Medulla oblongata (tissue), 1 donor: Measurements from ENCODE around the gene CNPY3.

ENCODE experiments used
- DNase-seq: peaks from one replicate; pipeline ENCODE4 v3.0.0-alpha.2; 2015; ENCODE audit errors: extremely low spot score

Gene CNPY3

DNA sequence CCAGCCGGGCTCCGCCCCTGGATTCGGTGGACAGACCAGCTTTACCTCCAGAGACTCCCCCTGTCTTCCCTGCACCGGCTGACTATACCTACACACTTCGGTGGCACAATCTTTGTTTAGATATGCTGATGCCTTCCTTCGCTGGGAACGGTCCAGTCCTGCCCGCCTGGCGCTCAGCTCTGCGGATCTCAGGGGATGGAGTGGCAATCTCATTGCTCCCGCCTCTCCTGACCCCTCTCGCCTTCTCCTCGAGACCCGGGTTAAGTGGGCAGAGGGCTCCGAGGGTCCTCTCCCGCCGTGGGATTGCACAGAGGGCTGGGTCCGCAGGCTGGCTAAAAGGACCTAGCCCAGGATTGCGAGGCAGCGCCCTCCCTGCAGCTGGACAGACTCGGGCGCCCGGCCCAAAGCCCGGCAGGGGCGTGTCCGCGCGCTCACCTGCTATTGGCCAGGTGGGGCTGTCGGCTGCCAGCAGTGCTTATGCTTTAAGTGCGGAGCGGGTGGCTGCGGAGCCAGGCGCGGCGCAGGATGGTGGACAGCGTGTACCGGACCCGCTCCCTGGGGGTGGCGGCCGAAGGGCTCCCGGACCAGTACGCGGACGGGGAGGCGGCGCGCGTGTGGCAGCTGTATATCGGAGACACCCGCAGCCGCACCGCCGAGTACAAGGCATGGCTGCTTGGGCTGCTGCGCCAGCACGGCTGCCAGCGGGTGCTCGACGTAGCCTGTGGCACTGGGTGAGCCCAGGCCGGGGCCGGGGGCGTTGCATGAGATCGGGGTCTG is 31.2 kb downstream of the CNPY3 start, which contains the start of gene GNMT:
TSS of gene GNMT (plus strand) at position 512 of the 777 bp plus-strand sequence. CDS start at position 526, 14 bp downstream.
- DNase-seq = no peak

DNA sequence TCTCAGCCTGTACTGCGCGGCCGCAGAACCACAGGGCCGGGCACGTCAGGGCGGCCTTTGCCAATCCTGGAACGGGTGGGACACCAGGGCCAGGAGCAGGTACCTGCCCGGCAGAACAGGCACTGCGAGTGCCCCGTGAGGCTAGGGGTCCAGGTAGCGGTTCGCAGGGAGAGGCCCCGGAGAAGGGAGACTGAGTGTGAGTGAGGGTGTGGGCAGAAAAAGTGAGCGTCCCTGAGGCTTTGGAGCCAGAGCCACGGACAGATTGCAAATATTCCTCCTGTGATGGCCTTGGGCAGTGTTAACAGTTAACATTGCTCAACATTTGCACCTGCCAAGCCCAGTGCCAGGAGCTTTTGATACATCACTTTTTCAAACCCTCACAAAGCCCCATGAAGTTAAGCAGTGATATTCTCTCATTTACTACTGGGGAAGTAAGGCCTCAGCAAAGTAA is 31.8 kb downstream of the CNPY3 start:
- DNase-seq = no peak

DNA sequence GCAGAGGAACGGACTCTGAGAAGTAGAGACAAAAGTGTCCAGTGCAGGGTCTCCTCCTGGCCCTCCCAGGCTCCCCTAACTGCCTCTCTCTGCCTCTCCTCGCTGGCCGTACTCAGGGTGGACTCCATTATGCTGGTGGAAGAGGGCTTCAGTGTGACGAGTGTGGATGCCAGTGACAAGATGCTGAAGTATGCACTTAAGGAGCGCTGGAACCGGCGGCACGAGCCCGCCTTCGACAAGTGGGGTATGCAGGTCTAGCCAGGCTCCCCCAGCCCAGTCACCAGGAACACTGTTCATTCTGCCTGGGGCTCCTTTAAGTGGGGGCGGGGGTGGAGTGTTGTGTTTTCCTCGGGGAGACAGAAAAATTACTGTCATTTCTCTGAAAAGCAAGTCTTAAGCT is 32.8 kb downstream of the CNPY3 start:
- no peak for DNase-seq

DNA sequence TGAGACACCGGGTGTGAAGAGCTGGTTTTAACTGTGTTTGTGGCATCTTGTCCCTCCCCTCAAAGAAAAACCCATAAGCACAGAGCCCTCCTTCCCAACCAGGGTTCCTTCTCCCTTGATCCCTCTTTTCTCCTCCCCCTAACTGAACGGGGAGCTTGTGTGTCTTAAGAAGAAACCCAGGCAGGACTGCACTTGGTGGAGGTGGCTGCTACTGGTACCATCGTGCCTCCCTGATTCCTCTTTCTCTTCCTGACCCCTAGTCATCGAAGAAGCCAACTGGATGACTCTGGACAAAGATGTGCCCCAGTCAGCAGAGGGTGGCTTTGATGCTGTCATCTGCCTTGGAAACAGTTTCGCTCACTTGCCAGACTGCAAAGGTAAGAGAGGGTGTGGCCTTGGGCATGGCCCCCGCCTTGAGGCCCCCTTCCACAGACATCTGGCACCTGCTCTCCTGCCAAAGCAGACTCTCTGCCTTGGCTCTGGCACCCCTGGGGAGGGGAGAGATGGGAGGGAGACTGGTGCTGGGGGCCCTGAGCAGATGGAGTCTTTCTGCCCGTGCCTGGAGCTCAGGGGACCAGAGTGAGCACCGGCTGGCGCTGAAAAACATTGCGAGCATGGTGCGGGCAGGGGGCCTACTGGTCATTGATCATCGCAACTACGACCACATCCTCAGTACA is 33.4 kb downstream of the CNPY3 start:
- no peak for DNase-seq

DNA sequence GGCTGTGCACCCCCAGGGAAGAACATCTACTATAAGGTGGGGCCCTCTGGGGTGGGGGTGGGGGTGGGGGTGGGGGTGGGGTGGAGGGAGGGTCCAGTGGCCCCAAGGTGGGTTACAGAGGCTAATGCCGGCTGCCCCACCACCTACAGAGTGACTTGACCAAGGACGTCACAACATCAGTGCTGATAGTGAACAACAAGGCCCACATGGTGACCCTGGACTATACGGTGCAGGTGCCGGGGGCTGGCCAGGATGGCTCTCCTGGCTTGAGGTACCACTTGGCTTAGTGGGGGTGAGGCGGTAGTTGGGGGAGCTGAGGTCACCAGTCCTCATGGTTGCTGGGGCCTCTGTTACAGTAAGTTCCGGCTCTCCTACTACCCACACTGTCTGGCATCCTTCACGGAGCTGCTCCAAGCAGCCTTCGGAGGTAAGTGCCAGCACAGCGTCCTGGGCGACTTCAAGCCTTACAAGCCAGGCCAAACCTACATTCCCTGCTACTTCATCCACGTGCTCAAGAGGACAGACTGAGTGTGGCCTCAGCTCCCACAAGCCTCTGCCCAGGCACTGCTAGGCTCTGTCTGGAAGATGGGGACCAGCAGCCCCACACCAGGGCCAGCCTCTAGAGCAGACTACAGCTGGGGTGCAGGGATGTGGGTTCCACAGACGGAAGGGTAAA is 34.0 kb downstream of the CNPY3 start:
- no peak for DNase-seq

DNA sequence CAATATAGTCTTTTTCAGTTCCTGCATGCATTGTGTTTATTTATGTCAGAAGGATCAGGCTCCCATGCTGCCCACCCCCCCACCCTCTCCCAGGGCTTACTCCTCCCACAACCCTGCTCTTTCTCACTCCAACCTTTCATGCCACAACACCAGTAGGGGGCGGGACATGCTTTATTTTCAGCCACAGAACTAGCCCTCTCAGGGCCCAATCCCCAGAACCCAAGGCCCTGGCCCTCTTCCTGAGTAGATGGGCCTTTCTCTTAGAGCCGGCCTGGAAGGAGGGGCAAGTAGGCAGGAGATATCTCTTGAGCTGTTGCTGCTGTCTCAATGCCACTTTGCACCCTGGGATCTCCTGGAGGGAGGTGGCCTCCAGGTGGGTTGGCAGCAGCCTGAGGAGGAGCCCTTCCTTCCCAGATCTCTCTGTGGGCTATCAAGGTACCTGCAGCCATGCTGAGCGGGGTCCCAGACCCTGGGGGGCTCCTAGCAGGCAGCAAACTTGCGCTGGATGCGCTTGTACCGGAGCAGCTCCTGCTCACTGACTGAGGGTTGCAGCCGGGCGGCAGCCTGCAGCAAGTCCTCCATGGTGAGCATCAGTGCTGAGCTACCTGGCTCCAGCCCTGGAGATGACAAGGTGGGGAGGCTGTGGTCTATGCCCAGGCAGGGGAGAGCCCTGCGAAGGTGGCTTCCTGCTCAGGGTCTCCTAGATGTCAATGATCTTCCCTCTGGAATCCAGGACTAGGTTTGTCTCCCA is 34.8 kb downstream of the CNPY3 start:
- no peak for DNase-seq

DNA sequence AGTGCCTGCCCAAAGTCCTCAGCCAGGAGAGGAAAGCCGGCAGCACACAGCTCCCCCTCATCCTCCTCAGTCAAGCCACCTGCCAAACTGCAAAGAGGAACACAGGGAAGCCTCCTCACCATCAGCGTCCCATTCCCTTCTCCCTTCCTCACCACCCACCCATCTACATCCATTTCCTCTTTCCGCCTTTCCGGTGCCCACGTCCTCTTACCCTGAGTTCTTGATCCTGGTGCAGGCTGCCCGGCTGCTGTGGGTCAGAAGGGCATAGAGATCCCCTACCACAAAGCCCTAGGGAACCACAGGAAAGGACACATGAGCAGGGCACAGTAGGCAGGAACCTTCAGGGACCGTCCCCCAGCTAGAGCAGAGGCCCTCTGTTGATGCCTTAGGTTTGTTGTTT is 37.3 kb downstream of the CNPY3 start:
- DNase-seq = no peak

DNA sequence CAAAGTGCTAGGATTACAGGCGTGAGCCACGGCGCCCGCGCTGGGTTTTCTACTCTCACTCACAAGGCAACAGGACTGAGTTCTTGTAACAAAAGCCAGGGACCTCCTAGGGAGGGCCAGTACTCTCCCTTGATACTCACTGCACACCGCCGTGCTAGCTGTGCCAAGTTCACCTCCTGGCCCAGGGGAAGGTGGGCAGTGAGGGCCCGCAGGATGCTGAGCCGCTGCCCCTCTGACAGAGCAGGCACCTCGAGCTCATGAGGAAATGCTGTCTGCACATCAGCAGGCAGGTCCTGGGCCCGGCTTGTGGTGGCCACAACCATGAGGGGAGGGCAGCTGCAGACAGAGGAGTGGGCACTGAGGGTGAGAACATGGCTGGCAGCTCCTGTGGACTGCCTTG is 37.9 kb downstream of the CNPY3 start:
- no peak for DNase-seq

DNA sequence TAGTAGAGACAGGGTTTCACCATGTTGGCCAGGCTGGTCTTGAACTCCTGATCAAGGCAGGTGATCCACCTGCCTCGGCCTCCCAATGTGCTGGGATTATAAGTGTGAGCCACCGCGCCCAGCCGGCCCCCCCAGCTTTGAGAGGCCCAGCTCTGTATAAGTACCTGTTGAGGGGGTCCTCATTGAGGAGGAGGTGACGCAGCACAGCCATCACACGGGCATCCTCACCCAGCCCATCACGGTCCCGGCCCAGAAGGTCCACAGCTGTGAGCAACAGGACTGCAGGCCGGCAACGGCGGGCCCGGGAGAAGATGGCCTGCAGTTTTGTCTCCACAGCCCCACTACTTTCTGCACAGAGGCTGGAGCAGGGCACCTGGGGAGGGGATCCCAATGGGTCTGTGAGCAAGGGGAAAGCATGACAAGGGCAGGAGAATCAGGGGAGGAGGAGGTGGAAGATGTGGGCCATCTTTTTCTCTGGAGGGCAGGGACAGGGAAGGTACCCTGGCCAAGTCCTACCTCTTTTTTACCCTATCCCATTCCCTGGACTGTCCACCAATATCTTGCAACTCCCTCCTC is 38.9 kb downstream of the CNPY3 start:
- no peak for DNase-seq

DNA sequence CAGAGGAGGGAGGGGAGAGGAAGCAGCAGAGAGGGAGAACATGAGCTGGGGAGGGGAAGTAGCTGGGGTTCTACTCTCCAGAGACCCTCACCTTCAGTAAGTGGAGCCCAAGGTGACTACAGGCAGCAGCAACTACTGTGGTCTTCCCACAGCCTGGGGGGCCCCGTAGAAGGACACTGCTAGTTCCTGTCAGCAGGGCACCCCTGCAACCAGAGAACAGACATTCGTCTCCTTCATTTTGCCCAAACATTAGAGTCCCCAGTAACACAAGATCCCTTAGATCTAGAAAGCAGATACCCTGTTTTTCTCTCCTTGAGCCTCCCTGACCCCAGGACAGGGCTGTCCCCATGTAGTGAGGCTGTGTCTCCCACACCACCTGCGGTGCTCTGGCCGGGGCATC is 39.5 kb downstream of the CNPY3 start:
- DNase-seq = no peak

DNA sequence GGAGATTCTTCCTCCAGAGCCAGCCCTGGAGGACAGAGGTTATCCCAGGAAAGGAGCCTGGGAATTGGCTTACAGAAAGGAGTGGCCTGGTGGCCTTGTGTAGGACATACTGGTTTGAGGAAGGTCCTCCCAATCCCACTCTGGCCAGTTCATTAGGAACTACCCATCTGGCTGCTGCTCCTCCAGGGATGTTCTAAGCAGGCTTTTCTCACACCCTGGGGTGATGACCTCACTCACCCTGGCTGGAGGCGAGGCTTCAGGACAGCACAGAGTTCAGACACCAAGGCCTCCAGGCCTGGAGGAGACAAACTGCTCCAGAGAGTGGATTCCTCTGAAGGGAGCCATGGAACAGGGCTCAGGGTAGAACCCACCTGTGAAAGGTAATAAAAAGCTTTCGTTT is 40.2 kb downstream of the CNPY3 start:
- DNase-seq = no peak

DNA sequence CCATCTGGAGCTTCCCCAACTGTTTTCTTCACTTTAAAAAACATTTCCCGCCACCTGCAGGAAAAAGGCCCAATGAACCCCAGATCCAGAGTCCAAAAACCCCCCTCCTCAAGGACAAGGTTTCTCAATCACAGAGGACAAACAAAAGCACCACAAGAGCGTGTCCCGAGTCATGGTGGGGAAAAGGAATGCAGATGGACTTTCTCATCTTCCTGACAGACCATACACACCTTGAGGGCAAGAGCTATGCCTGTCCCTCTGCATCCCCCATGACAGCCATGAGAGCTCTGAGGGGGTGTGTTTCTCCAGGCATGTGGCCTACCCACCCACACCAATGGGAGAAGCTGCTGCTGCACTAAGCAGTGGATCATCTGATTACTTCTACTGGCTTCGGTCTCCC is 40.7 kb downstream of the CNPY3 start:
- no peak for DNase-seq

DNA sequence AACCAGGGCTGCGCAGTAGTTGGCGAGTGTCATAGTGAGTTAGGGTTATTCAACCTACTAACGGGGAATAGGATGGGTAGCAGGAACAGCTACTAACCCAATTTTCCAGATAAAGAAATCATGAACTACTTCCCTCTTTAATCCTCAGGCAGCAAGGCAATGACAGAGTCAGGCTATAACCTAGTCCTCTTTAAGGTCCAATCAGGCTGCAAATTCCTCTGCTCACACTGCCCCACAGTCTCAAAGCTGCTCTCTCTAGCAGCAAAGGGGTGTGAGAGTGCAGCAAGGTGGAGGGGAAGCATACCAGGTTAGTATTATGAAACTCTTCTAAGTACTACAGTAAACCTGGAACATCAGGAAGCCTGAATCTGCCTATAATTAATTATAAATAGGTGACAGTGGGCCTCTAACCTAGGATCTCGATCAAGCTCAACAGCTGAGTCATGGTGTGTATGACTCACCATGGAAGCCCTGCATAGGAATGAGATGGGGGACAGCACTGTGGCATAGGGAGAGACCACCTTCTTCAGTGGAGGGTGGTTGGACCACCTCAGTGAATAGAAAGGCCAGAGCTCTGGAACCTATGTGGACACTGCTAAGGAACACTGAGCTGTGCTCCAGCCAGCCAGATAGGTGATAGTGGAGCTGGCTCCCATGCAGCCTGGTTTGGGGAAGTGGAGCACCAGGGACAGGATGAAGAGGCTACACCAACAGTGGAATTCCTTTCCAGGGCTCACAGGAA is 41.8 kb downstream of the CNPY3 start:
- DNase-seq = no peak

DNA sequence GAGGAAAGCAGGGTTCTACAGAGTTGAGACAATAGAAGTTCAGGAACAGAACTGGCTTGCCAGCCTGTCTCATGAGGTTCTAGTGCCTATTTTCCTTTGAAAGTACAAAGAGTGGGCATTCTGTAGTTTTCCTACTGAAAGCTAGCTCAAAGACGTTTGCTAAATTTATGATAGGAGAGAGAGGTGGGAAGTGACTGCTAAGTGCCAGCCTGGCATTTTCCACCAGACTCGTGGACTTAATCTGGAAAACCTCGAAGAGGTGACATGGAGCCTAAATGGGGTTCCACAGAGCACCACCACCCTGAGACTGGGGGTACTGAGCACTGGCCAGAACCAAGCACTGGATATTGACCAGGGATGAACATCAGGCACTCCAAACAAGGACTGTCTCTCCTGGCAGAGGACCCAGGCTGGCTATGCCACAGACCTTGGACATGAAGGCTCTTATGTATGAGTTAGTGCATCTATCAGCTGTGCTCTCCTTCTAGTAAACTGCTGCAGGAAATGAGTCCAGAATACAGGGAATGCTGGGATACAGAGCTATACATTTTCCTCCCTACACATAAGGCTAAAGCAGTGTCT is 42.6 kb downstream of the CNPY3 start:
- no peak for DNase-seq

DNA sequence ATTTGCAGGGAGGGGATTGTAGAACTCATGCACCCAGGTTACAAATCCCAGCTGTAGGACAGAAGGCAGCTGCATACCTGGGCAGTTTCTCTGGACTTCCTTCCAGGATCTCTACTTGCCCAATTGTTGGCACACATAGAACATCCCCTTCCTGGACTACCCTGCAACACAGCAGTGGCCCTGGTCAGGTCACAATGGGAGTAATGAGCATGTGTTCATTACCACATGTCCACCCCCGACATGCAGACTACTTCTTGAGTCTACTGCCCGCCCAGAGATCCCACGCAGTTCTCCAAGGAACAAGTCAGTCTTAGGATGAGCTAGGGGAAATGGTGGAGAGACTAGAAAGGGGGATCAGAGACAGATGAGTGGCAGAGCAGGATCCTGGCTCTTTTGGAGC is 44.6 kb downstream of the CNPY3 start:
- no peak for DNase-seq

DNA sequence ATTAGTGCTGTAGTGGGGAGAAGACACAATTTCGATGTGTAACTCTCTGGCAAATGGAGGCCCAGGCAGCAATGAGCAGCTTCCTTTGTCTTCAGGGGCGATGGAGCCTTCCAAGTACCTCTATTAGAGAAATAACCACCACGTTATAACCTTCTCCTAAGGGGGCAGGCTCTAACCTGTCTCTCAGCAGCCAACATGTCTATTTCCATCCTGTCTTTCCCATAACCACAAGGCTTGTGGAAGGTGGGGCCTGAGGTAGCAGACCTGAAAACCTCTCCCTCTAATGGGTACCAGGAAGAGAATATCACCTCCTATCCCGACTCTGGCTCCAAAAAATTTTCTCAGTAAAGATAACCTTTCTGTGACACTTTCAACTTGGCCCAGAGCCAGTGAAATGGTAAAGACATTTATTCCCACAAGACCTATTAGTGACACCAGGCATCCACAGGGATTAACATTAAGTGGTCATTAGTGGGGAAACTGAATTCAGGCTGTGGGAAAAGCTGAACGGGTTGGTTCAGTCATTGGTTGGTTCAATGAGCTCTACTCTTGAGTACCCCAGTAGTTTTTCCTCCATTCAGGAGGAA is 45.7 kb downstream of the CNPY3 start:
- DNase-seq = no peak

DNA sequence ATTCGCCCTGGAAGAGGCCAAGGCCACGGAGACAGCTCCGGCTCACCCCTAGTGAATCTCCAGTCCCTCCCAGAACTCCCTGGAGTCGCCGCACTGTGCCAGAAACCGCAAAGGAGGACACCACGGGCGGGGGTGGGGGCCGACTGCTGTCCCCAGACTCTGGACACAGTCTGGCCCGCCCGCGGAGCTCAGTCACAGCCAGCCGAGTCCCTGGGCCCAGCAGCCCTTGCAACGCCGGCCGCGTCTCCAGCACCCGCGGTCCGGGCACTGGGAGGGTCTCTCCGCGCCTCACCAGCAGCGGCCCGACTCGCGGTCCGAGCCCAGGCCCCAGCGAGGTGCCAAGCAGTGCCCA is 49.2 kb downstream of the CNPY3 start:
- DNase-seq = no peak

DNA sequence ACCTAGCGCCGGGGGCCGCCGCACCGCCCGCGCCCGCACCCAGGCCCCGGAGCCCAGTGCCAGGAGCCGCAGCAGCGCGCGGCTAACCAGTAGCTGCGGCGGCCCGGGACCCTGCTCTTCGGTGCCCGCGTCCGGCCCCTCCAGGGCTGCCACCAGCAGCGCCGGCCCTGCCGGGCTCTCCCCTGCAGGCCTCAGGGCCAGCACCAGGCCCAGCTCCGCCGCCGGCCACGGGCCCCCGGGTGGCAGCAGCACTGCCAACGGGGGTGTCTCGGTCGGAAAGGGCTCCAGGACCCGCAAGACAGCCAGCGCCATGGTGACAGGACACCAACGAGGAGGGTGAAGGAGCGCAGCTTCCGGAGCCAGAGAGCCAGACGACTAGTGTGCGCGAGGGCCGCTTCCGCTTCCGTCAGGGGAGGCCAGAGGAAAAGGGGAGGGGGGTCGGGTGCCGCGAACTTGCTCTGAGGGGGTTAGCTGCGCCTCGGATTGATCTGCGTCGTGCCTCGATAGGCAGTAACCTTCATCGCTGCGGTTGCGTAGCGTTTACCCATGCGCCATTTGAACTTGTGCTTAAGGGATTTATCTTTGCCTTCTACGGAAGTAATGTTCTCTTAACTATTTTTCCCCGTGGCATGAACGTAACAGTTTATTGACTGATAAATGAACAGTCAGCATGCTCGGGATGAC is 49.7 kb downstream of the CNPY3 start, which contains the start of gene PEX6:
TSS of gene PEX6 (minus strand) at position 343 of the 684 bp plus-strand sequence. CDS start at position 312, 31 bp downstream.
- peak; percentile 84 for DNase-seq

DNA sequence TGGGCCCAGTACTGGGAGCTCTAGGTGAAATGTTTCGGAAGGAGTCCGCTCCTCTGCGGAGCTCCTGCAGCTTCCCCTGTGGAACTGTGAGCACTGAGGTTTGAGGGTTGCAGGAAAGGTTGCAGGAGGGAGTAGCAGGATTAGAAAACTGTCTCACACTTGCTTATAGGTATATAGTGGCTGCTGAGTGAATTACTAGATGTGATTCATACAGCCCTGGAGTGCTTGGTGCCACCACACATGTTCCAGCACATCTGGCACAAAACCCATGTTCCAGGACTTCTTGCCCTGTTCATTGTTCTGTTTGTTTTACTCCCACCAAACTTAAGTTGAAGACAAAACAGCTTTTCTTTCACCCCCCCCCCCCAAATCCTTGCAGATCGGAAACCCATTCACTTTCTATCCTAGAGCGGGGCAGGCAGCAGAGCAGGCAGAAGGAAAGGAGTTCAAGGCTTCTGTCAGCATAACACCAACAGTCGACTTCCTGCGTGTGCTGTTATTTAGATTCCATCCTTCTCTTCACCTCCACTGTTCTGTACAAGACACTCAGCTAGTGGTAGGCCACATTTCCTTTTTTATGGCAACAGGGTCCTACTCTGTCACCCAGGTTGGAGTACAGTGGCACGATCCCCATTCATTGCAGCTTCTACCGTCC is 50.4 kb downstream of the CNPY3 start:
- DNase-seq = no peak
